GM19372 (cell line): Measurements from ENCODE around the gene ELAVL1.
"Not testable (repeated sequence)": the region's sequence is repeated elsewhere in the genome, so short reads cannot be mapped to it uniquely, and the experiment has no call there.

ENCODE experiments used
- ATAC-seq: cut with Tn5 transposase; IDR thresholded peaks from one replicate; pipeline ENCODE4 v1.9.1; 2021; ENCODE audit warnings: mild to moderate bottlenecking, low read depth, moderate library complexity; ENCODE audit not compliant: unreplicated experiment

The ELAVL1 gene

DNA sequence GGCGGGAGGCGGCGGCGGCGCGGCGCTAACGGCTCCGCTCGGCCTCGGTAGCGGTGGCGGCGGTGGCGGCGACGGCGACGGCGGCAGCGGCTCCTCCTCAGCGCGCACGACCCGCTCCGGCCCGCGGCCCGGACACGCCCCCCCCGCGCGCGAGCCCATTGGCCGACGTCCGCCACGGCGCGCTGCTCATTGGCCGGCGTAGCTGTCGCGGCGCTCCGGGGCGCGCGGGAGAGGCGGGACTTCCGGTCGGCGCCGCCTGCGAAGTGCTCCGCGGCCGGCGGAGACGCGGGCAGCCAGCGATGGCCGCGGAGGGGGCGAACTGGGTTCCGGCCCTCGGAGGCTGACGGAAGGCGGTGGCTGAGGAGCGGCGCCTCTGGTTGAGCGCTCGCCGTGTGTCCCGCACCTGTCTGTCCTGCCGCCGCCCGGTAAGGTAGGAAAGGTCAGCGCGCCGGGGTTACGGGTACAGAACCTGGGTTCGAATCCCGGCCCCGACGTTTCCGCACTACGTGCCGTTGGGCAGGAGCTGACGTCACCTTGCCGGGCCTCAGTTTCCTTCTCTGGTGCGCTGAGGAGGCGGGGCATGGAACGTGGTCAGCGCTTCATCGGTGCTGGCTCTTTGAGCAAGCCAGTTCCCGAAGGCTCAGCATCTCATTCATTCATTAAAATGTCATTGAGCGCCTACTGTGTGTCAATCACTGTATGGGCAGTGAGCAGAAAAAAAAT lies at the start of gene ELAVL1:
Gene ELAVL1 (minus strand): TSS at position 108 of the 723 bp plus-strand sequence. CDS start 13,826 bp downstream, outside the sequence.
- peak; percentile 83 for ATAC-seq

DNA sequence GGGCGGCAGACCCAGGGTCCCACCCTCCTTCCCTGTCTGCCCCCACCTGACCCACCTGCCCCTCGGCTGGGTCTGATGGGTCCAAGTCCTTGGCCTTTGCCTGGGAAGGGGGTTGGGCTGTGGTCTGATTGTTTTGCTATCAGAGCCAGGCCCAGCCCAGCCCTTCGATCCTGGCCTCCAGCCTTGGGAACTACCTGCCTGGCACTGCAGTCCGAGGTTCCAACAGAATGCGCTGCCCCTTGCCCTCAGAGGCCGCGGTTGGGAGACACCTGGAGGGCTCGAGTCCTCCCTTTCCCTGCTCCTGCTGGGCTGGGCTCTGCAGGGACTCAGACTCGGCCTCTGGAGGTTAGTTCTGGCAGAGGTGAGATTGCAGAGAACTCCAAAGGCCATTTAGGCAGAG lies 48.7 kb upstream of the ELAVL1 start:
- no peak for ATAC-seq

DNA sequence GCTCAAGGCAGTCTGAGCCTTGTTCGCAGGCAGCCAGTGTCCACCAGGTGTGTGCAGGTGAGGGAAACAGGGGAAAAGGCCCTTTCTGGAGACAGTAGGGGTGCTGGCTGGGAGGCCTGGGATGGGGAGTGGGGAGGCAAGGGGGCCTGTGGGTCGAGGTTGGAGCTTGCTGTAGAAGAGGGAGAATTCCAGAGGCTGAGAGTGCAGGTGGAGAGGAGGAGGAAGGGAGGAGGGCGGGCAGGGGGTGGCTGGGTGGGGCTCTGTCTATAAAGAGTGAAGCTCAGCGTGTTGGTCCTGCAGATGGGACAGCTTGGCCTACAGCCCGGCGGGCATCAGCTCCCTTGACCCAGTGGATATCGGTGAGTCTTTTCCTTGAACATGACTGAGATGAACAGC lies 47.0 kb upstream of the ELAVL1 start, which contains the start of gene CCL25:
Gene CCL25 (plus strand): TSS at position 297 of the 396 bp plus-strand sequence. CDS start 290 bp downstream, outside the sequence.
- no peak for ATAC-seq

DNA sequence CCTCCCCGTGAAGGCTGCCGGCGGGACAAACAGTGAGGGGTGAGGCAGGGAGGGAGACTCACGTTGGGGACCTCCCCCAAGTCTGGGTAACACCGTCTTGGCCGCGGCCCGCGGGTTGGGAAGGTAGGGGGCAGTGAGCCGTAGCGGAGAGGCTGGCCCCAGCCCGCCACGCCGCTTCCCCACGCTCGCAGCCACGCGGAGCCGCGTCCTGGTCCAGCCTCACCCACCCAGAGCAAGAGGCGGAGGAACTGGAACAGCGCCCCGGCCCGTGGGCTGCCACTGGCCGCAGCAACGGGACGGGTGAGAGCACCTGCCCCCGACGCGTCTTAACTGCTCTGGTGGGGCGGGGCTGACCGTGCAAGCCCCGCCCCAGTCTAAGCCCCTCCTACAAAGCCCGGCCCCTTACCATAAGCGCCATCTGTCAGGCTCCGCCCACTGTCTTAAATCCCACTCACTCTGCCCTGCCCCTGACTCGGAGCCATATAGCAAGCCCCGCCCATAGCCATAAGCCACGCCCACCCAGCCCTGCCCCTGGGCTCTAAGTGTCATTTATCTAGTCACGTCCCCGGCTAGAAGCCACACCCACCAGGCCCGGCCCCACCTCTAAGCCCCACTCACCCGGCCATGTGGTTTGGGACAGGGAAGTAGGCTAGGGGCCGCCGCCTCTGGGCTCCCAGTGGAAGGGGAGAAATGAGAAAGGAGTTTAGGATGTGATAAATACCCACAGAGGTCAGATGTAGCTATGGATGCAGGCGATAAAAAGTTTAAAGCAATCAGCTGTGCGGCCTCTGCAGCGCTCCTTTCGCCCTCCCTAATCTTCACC lies 45.0 kb upstream of the ELAVL1 start:
- ATAC-seq = peak; percentile 75

DNA sequence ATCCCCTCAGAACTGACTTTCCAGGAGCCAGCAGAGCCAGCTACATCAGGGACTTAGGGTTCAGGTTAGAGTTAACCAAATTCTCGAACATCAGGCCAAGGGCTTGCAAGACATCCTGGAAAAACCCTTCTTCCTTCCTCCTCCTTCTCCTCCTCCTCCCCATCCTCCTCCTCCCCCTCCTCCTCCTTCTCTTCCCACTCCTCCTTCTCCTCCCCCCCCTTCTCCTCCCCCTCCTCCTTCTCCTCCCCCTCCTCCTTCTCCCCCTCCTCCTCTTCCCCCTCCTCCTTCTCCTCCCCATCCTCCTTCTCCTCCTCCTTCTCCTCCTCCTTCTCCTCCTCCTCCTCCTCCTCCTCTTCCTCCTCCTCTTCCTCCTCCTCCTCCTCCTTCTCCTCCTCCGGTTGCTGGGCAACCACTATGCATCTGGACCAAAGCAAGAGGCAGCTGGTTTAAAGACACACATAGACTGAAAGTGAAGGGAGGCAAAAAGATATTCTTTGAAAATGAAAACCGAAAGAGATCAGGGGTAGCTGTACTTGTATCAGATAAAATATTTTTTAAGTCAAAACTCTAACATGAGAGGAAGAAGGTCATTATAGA lies 41.2 kb upstream of the ELAVL1 start:
- no peak for ATAC-seq

DNA sequence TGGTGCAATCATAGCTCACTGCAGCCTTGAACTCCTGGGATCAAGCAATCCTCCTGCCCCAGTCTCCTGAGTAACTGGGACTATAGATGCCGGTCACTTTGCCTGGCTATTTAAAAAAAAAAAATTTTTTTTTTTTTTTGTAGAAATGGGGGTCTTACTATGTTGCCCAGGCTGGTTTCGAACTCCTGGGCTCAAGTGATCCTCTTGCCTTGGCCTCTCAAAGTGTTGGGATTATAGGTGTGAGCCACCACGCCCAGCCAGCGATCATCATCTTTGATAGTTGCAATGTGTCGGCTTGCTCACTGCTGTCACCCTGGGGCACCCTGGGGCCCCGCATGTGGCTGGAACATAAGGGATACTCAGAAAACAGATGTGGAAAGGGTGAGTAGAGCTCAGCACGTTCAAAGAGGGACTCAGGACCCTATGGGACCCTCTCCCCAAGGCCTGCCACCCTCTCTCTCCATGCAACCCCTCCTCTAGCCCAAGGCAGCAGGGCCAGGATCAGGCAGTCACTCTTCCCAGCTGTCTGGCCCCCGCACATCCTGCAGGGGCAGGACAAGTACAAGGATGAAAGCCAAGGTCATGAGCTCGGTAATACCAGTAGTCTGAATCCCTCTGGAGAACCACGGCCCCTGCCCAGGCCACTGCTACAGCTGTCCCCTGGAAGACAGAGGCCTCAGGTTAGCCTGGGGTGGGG lies 40.6 kb upstream of the ELAVL1 start:
- ATAC-seq = no peak

DNA sequence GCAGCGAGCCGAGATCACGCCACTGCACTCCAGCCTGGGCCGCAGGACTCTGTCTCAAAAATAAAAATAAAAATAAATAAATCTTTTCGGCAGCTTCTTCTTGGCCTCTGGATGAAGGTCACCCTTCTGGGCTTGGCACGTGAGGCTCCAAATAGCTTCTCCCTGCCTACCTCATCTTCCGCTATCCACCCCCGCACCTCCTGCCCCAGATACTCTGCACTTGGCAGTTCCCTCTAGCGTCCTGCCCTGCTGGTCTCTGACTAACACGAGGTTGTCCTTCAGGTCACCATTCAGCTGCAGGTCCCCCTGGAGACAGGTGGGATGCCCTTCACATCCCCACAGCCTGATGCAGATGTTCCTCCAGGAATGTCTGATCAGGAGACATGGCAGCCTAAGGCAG lies 38.6 kb upstream of the ELAVL1 start:
- no peak for ATAC-seq

DNA sequence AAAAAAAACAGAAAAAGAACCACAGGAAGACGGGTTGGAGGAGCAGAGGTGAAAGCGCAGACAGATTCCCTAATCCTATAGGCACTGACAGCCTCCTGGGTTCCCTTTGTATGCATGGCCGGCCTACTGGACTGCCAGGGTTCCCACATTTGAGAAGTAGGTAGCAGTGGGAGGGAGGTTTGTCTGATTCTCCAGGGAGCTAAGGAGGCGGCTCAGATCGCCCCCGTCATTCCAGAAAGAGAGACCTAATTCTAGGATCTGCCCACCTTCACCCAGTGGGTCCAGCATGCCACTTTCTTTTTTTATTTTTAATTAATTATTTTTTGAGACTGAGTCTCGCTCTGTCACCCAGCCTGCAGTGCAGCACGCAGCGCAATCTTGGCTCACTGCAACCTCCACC lies 37.5 kb upstream of the ELAVL1 start:
- no peak for ATAC-seq

DNA sequence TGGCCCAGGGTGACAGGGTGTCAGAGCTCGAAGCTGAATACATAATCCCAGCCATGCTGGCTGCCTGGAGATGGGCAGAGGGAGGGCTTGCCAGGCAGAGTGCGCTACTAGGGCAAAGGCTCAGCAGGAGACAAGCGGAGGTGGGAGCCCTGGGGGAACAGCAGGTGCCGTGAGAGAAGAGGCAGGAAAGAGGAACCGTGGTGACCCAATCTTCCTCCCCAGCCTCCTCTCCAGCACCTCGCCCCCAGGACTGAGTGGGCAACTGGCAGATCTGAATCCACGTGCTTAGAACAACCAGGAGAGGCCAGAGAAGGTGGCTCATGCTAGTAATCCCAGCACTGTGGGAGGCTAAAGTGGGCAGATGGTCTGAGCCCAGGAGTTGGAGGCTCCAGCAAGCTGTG lies 36.1 kb upstream of the ELAVL1 start:
- no peak for ATAC-seq

DNA sequence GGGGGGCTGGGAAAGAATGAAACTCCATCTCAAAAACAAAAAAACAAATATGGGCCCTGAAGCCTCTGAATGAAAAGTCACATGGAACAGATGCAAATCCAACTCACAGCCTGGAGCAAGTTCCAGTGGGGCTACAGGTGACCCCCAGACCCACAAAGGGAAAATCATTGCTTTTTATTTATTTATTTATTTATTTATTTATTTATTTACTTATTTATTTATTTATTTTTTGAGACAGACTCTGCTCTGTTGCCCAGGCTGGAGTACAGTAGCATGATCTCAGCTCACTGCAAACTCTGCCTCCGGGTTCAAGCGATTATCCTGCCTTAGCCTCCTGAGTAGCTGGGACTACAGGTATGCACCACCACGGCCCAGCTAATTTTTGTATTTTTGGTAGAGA lies 33.8 kb upstream of the ELAVL1 start:
- ATAC-seq = no peak

DNA sequence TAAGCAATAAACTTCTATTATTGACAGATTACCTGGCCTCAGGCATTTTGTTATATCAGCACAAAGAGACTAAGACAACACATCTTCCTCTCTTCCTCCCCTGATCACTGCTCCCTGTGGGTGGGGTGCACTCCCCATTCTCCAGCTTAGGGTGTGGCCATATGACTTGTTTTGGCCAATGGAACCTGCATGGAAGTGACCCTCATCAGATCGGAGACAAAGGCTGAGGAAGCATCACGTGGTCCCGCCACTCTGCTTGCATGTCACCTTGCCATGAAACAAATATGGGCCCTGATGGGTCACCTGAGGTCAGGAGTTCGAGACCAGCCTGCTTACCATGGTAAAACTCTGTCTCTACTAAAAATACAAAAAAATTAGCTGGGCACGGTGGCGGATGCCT lies 33.4 kb upstream of the ELAVL1 start:
- ATAC-seq = no peak

DNA sequence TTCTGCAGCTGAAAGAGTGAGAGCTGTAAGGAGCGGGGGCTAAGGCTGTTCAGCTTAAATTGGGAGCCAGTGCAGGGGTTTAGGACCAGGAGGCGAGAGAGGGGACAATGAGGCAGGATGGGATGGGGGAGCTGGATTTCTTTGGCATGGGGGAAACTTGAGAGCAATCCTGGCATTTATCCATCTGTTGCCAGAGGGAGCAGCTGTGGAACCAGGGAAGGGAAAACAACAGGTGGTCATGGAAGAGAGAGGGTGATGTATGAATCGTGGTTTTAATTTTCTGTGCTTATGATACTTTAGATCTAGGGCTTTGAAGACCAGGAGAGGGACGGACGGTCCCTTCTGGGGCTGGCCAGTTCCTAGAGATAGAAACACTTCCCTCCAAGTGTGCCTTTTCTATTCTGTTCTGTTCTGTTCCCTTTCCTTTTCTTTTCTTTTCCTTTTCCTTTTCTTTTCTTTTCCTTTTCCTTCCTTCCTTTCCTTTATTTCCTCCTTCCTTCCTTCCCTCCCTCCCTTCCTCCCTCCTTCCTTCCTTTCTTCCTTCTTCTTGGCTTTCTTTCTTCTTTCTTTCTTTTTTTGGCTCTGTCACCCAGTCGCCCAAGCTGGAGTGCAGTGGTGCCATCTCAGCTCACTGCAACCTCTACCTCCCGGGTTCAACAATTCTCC lies 31.1 kb upstream of the ELAVL1 start:
- no peak for ATAC-seq

DNA sequence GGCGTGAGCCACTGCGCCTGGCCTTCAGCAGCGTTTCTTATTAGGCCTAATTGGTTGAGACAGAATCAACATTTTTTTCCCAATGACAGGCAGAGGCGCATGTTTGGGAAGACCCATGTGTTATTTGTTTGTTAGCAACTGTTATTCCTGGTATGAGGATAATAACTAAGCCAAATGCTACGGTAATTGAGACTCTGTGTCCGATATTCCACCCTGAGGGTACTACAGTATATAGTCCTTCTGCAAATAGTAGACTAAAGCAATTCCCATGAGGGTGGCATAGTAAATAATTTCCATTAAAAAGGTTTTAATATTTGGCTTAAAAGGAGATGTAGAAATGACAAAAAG lies 28.7 kb upstream of the ELAVL1 start:
- no peak for ATAC-seq

DNA sequence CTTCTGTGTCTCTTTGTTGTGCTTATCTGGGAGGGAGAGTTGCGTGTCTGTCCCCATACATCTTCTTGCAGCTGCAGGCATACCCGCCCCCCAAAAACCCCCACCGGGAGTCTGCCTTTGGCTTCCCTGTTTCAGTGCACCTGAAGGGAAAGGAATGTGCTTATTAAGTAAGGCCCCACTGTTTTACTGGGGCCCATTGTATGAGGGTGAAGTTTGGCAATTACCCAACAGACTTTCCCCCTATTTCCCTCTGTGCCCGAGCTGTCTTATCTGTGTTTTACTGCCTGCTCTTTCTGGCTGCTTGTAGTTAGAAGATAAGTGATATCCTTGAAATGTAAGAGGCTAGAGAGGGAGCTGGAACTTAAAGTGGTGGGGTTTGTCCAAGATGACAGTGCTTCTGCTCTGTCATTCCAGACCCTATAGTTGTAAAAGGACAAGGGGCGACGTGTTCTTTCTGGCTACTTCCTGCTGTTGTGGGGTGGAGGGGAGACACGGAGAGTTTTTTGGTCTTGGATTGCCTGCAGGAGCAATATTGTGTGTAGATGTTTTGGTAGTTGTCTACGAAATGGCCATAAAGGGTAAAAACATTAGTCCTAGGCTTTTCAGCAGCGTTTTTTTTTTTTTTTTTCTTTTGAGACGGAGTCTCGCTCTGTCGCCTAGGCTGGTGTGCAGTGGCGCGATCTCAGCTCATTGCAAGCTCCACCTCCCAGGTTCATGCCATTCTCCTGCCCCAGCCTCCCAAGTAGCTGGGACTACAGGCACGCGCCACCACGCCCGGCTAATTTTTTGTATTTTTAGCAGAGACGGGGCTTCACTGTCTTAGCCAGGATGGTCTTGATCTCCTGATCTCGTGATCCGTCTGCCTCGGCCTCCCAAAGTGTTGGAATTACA lies 28.1 kb upstream of the ELAVL1 start:
- ATAC-seq = not testable (repeated sequence)

DNA sequence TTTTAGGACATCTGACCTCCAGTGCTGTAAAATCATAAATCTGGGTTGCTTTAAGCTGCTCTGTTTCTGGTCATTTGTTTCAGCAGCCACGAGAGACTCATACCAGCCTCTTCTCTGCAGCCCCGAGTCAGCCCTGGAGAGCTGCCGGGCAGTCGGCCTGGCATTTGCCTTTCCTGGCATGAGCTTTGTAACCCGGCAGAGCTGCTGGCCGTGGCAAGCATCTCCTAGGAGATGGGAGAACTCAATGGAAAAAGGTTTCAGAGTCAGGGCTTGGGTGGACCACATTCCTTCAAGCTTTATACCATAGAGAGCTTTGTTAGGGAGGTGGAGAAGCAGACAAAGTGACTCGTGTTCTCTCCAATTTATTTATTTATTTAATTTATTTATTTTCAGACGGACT lies 25.5 kb upstream of the ELAVL1 start:
- ATAC-seq = no peak

DNA sequence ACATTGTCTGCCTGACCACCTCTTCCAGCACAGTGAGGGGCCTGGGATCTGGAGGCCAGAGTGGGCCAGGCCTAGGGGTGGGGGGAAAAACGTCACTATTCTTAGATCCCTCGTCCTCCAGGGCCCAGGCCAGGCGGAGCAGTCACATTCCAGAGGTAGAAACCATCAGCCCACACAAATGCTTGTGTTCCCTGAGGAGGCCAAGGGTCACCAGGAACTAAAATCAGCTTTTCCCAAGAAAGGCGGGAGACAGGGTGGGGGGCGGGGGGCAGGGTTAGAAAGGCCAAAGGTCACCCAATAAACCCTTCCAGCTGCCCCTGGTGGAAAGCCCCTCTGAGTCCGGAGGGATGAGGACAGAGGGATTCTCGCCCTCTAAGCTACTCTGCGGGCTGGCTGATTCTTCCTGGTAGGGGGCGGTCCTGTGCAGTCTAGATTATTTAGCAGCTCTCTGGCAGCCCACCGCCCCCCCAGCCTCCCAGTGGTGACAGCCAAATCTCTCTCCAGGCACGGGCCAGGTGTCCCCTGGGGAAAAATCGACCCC lies 23.6 kb upstream of the ELAVL1 start:
- ATAC-seq = no peak

DNA sequence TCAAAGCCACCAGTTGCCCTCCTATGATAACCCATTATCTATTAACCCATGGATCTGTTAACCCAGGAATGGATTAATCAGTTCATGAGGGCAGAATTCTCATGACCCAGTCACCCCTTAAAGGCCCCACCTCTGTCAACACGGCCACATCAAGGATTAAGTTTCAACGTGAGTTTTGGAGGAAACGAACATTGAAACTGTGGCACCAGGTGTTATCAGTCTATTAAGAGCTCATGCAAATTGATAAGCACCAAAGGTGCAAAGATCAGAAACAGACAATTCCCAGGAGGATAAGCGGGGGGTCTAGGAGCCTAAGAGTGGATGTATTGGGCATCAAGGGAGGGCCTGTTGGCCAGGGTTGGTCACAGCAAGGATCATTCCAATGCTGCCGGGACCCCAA lies 19.9 kb upstream of the ELAVL1 start:
- no peak for ATAC-seq

DNA sequence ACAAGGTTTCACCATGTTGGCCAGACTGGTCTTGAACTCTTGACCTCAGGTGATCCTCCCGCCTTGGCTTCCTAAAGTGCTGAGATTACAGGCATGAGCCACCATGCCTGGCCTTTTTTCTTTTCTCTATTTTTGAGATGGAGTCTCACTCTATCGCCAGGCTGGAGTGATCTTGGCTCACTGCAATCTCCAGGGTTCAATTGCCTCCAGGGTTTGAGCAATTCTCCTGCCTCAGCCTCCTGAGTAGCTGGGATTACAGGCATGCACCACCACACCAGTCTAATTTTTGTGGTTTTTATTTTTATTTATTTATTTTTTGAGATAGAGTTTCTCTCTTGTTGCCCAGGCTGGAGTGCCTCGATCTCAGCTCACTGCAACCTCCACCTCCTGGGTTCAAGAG lies 18.8 kb upstream of the ELAVL1 start:
- ATAC-seq = not testable (repeated sequence)

DNA sequence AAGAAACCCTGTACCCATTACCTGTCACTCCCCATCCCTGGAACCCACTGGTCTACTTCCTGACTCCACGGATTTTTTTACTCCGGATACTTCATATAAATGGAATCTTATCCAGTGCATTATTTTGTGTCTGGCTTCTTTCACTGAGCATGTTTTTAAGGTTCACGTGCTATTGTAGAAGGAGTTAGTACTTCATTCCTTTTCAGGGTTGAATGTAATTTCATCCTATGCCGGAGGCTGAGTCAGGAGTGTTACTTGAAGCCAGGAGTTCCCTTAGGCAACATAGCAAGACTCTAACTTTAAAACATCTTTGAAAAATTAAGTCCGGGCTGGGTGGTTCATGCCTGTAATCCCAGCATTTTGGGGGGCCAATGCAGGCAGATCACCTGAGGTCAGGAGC lies 17.9 kb upstream of the ELAVL1 start:
- no peak for ATAC-seq
